ENCODE measurements around the gene C6orf15. TPM values are rescaled to one million over a fixed set of nuclear protein-coding genes. Genes with fewer than 3 reads are reported as not detected.

C6orf15 gene
- total and polyA plus RNA-seq, 2 of the 8 experiments (the other 6 are each of a cell fraction or from before 2014, with no cell fraction given) = not detected

GRCh38 chr6:31086788-31087440 lies 25.5 kb downstream of the C6orf15 start:
- H3K4ac ChIP-seq (replicated peaks; ENCODE audit: insufficient read length, low read depth, low read length) = no peak overlapping the region
- no peak overlapping the region for H3K9ac ChIP-seq (replicated peaks in 1 of 4; ENCODE audit: extremely low read depth in 1 of 4, low read depth in 3 of 4, low read length in 3 of 4)
- no peak overlapping the region for H3K14ac ChIP-seq (ENCODE audit: insufficient read length)
- H2BK120ac ChIP-seq (replicated peaks; ENCODE audit: low read depth, low read length) = no peak overlapping the region
- no peaks in the 10 kb centered on the region for H3K79me2 ChIP-seq (ENCODE audit: control insufficient read depth in 1 of 2, insufficient read depth in 2 of 2, low read length in 2 of 2)
- H3K4me2 ChIP-seq (ENCODE audit: insufficient read depth in 1 of 2, low read depth in 2 of 2, low read length in 2 of 2) = no peak overlapping the region
- TF ChIP-seq PHF8 (conservative IDR thresholded peaks at IDR 0.05; ENCODE audit: low read depth, low read length) (no peak), NANOG (IDR thresholded peaks at IDR 0.05; ENCODE audit: insufficient read depth, low read depth, low read length, poor library complexity, severe bottlenecking) (no peak), MAFK (IDR thresholded peaks at IDR 0.05; ENCODE audit: low read depth, low read length) (no peak), EP300 (IDR thresholded peaks at IDR 0.05; ENCODE audit: borderline replicate concordance in 1 of 2, low read depth in 2 of 2, low read length in 2 of 2) (no peak), NRF1 (IDR thresholded peaks at IDR 0.05; ENCODE audit: low read depth, low read length) (no peak), RBBP5 (IDR thresholded peaks at IDR 0.05; ENCODE audit: borderline replicate concordance, low read depth, low read length) (no peak), SP2 (IDR thresholded peaks at IDR 0.05; ENCODE audit: low read length) (no peak), ATF3 (IDR thresholded peaks at IDR 0.05; ENCODE audit: insufficient read depth, low read depth, low read length) (no peak), RXRA (IDR thresholded peaks at IDR 0.05; ENCODE audit: insufficient read depth, low read depth, low read length) (no peak)
- H3K4me3 ChIP-seq (ENCODE audit: extremely low read depth in 1 of 4, insufficient read depth in 2 of 4, low read depth in 3 of 4, low read length in 4 of 4) = no peak overlapping the region
- no peak overlapping the region for H2BK15ac ChIP-seq (ENCODE audit: low read length)
- H2BK5ac ChIP-seq (ENCODE audit: low read depth, low read length) = no peak overlapping the region
- CTCF ChIA-PET (ENCODE audit: partially characterized antibody) = interaction anchor here (0.6 to 13.3 kb wide), 66 partner anchors 9 to 529 kb away, joined by 3 to 285 read pairs (median 4); partner anchors contain the start of genes MUC21, MUCL3, PRR3 and PSORS1C1
- no peak overlapping the region for H2BK20ac ChIP-seq (ENCODE audit: low read length)
- H3K36me3 ChIP-seq (ENCODE audit: control insufficient read depth in 2 of 4, insufficient read depth in 4 of 4, low read length in 3 of 4) = no peaks in the 10 kb centered on the region
- H2BK12ac ChIP-seq (ENCODE audit: low read depth, low read length) = no peak overlapping the region
- DNase-seq (ENCODE audit: low read depth in 1 of 2, low spot score in 2 of 2) = no peak
- no peak overlapping the region for H4K91ac ChIP-seq (replicated peaks; ENCODE audit: insufficient read length, low read length)
- H3K23me2 ChIP-seq (ENCODE audit: low read depth, low read length) = no peaks in the 10 kb centered on the region
- no peak overlapping the region for H3K23ac ChIP-seq (ENCODE audit: insufficient read length)
- H3K9me3 ChIP-seq (ENCODE audit: insufficient read depth in 2 of 2, low read depth in 1 of 2, low read length in 1 of 2) = no peaks in the 10 kb centered on the region
- no peak overlapping the region for H3K56ac ChIP-seq (replicated peaks; ENCODE audit: insufficient read length, low read depth, low read length)
- H3K79me1 ChIP-seq (ENCODE audit: low read depth, low read length) = no peaks in the 10 kb centered on the region
- no peak overlapping the region for H3K18ac ChIP-seq (ENCODE audit: extremely low read depth, low read length)
- no peak overlapping the region for H4K8ac ChIP-seq (ENCODE audit: extremely low read depth, insufficient read depth, low read length)
- WGBS, 2 experiments (ENCODE audit: extremely low coverage in 1 of 2, insufficient coverage in 1 of 2, insufficient read length in 1 of 2, insufficient replicate concordance in 2 of 2, low coverage in 1 of 2, low lambda C conversion rate in 2 of 2, missing lambda C conversion rate in 1 of 2) = 86% methylated on average over 7 of the region's 7 CpGs; no CpG with 5 or more reads in 1 of the 2 experiments
- no peak overlapping the region for H2AK5ac ChIP-seq (ENCODE audit: low read depth, low read length)
- FAIRE-seq = no peak
- 0 out of 2 replicates have a peak overlapping the region, but pooled peaks have one; percentile 61 for H2AFZ ChIP-seq (ENCODE audit: low read length)
- no peaks in the 10 kb centered on the region; a peak in 1 of 7 replicates for H3K4me1 ChIP-seq (replicated peaks in 1 of 4; ENCODE audit: control insufficient read depth in 3 of 4, insufficient read depth in 4 of 4, low read length in 3 of 4)
- H4K20me1 ChIP-seq (replicated peaks in 1 of 2; ENCODE audit: control insufficient read depth in 1 of 2, insufficient read depth in 2 of 2, low read length in 2 of 2) = no peaks in the 10 kb centered on the region
- no peaks in the 10 kb centered on the region for H3K27me3 ChIP-seq (replicated peaks in 1 of 4; ENCODE audit: control insufficient read depth in 3 of 4, extremely low read depth in 1 of 4, insufficient read depth in 3 of 4, low read length in 3 of 4)
- H4K5ac ChIP-seq (ENCODE audit: insufficient read length, low read depth, low read length) = no peak overlapping the region
- no peak overlapping the region for H3K27ac ChIP-seq (ENCODE audit: low read depth, low read length)
- POLR2A ChIA-PET (ENCODE audit: partially characterized antibody) = interaction anchor here (0.6 to 1.9 kb wide), 6 partner anchors 76 to 488 kb away, joined by 3 to 6 read pairs (median 3); partner anchors contain the start of gene TUBB

Measured in H1 (cell line).